ENCODE measurements around the gene ANTXR2. TPM values are rescaled to one million over a fixed set of nuclear protein-coding genes. Genes with fewer than 3 reads are reported as not detected.

The ANTXR2 gene
- total and polyA plus RNA-seq, 9 of the 15 experiments (the other 6 are each of a cell fraction or from before 2014, with no cell fraction given), result 10.1 to 83.8 (median 60.3) TPM

DNA sequence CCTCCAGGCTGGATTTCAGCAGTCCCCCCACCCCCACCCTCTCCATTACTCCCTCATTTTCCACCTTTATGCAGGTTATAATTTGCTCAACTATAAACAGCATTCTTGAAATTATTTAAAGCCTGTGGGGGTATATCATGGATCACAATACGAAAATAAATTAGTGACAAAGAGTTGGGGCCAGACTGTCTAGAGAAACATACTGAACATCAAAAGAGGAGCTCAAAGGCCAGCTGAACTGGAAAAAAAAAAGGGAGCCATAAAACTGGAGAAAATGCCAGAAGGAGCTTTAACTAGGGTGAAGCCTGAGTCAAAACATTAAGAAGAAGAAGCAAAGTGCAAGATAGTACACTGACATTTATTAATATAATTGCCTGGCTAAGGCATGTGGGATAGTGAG is 137.8 kb downstream of the ANTXR2 start:
- TF ChIP-seq CTBP1 (IDR thresholded peaks at IDR 0.05; ENCODE audit: borderline replicate concordance), result no peak
- no peak for TF ChIP-seq CEBPB (tag; IDR thresholded peaks at IDR 0.05)
- no peak for TF ChIP-seq ZNF140 (CRISPR knock-in tag; IDR thresholded peaks at IDR 0.05)
- no peak for TF ChIP-seq ZNF445 (CRISPR knock-in tag; IDR thresholded peaks at IDR 0.05; ENCODE audit: low read depth)
- TF ChIP-seq ZNF699 (CRISPR knock-in tag; IDR thresholded peaks at IDR 0.05; ENCODE audit: insufficient replicate concordance), result no peak
- TF ChIP-seq, protein P1, sequence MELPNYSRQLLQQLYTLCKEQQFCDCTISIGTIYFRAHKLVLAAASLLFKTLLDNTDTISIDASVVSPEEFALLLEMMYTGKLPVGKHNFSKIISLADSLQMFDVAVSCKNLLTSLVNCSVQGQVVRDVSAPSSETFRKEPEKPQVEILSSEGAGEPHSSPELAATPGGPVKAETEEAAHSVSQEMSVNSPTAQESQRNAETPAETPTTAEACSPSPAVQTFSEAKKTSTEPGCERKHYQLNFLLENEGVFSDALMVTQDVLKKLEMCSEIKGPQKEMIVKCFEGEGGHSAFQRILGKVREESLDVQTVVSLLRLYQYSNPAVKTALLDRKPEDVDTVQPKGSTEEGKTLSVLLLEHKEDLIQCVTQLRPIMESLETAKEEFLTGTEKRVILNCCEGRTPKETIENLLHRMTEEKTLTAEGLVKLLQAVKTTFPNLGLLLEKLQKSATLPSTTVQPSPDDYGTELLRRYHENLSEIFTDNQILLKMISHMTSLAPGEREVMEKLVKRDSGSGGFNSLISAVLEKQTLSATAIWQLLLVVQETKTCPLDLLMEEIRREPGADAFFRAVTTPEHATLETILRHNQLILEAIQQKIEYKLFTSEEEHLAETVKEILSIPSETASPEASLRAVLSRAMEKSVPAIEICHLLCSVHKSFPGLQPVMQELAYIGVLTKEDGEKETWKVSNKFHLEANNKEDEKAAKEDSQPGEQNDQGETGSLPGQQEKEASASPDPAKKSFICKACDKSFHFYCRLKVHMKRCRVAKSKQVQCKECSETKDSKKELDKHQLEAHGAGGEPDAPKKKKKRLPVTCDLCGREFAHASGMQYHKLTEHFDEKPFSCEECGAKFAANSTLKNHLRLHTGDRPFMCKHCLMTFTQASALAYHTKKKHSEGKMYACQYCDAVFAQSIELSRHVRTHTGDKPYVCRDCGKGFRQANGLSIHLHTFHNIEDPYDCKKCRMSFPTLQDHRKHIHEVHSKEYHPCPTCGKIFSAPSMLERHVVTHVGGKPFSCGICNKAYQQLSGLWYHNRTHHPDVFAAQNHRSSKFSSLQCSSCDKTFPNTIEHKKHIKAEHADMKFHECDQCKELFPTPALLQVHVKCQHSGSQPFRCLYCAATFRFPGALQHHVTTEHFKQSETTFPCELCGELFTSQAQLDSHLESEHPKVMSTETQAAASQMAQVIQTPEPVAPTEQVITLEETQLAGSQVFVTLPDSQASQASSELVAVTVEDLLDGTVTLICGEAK (IDR thresholded peaks at IDR 0.05), result no peak
- TF ChIP-seq, protein P1 (CRISPR knock-in tag; IDR thresholded peaks at IDR 0.05), result no peak
- intact Hi-C loops (cut with micrococcal nuclease), result no loop called here
- BruUV-seq (replicated peaks), result no TSS peak
- DNase-seq (ENCODE audit: extremely low read depth in 1 of 4, low spot score in 3 of 4) (no peak), ATAC-seq (no peak), FAIRE-seq (no peak)
- CTCF ChIA-PET (ENCODE audit: low intra/inter-chr PET ratio), result no interaction called here
- POLR2A ChIA-PET, result no interaction called here
- H3K9me3 ChIP-seq (replicated peaks; ENCODE audit: control insufficient read depth, insufficient read depth, low read depth, low read length), result no peaks in the 10 kb centered on the region
- H3K36me3 ChIP-seq (ENCODE audit: control insufficient read depth, insufficient read depth, low read length), result no peaks in the 10 kb centered on the region
- no peaks in the 10 kb centered on the region for H3K4me1 ChIP-seq (replicated peaks in 1 of 2; ENCODE audit: control insufficient read depth in 2 of 2, insufficient read depth in 2 of 2, low read length in 2 of 2)
- no peaks in the 10 kb centered on the region for H3K9me1 ChIP-seq (ENCODE audit: control insufficient read depth, insufficient read depth, low read length)
- no peak overlapping the region for H2AFZ ChIP-seq (ENCODE audit: low read depth, low read length)
- H3K79me2 ChIP-seq (ENCODE audit: control insufficient read depth, insufficient read depth, low read length), result no peaks in the 10 kb centered on the region
- no peaks in the 10 kb centered on the region for H3K27me3 ChIP-seq (ENCODE audit: control insufficient read depth in 2 of 2, insufficient read depth in 2 of 2, low read length in 2 of 2)
- no peak overlapping the region for H3K4me2 ChIP-seq (ENCODE audit: insufficient read depth, low read length)
- 96% methylated on average over 1 of the region's 1 CpG for WGBS (ENCODE audit: insufficient coverage, low coverage, missing lambda C conversion rate)
- in situ Hi-C loops (cut with MboI), result no loop called here
- no peak overlapping the region for H3K4me3 ChIP-seq
- no peak overlapping the region for H3K27ac ChIP-seq (ENCODE audit: extremely low read depth, low read depth, low read length)
- H4K20me1 ChIP-seq (replicated peaks; ENCODE audit: control insufficient read depth, insufficient read depth, low read length), result no peaks in the 10 kb centered on the region
- no peak overlapping the region for H3K9ac ChIP-seq (ENCODE audit: insufficient read depth in 1 of 2, low read depth in 2 of 2, low read length in 2 of 2)

All from K562 (cell line).